ENCODE data around the gene CREBBP. TPM values are rescaled to one million over a fixed set of nuclear protein-coding genes. Genes with fewer than 3 reads are reported as not detected.

CREBBP gene
- total and polyA plus RNA-seq, 2 experiments from 2014 or later = 36.9 to 54.8 TPM

DNA sequence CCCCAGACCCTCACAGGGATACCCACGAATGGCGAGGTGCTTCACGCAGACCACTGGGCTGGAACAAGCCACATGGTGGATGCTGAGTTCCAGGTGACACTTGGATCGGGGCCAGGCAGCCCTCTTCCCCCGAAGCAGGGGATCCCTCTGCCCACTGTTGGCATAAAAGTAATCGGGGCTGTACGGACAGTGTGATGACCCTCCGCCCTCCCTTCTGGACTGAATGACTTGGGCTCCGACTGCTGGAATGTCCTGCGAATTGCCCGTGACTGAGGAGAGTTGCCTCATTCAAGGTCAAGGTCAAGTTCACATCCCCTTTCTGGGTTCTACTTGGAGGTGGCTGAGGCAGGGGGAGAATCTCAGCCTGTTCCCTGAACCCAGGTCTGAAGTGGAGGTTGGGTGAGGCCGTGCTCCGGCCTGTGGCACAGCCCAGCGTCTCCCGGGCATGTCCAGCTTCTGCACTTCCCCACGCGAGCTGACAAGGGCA is 28.5 kb upstream of the CREBBP start:
- Histone ChIP-seq H3K79me2 (replicated peaks; ENCODE audit: insufficient read depth) (no peaks in the 10 kb centered on the region), H3K36me3 (ENCODE audit: insufficient read depth) (no peaks in the 10 kb centered on the region), H2AFZ (no peak overlapping the region), H3F3A (replicated peaks; ENCODE audit: low read depth) (no peaks in the 10 kb centered on the region), H3K27me3 (ENCODE audit: insufficient read depth) (no peaks in the 10 kb centered on the region), H3K4me3 (no peak overlapping the region), H3K4me1 (ENCODE audit: insufficient read depth) (no peaks in the 10 kb centered on the region), H3K27ac (ENCODE audit: low read depth) (no peak overlapping the region), H3K4me2 (no peak overlapping the region), H3K9me2 (ENCODE audit: insufficient read depth) (no peaks in the 10 kb centered on the region), H4K20me1 (replicated peaks; ENCODE audit: insufficient read depth) (no peaks in the 10 kb centered on the region)
- Mint-ChIP-seq H3K4me1 (peaks cover 2% of the 10 kb centered on the region; the same call in 1 of the 3 replicates), H3K4me3 (no peak overlapping the region), H3K27me3 (ENCODE audit: insufficient read depth, low read depth, poor library complexity) (peaks cover 7% of the 10 kb centered on the region), H3K36me3 (ENCODE audit: low read depth) (no peaks in the 10 kb centered on the region), H3K27ac (no peak overlapping the region; the same call in 1 of the 2 replicates), H3K9me3 (no peaks in the 10 kb centered on the region)
- DNase-seq (ENCODE audit: low spot score) (peak; percentile 16), ATAC-seq (no peak)
- TF ChIP-seq, protein P1, sequence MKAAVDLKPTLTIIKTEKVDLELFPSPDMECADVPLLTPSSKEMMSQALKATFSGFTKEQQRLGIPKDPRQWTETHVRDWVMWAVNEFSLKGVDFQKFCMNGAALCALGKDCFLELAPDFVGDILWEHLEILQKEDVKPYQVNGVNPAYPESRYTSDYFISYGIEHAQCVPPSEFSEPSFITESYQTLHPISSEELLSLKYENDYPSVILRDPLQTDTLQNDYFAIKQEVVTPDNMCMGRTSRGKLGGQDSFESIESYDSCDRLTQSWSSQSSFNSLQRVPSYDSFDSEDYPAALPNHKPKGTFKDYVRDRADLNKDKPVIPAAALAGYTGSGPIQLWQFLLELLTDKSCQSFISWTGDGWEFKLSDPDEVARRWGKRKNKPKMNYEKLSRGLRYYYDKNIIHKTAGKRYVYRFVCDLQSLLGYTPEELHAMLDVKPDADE (IDR thresholded peaks at IDR 0.05) = no peak
- TF ChIP-seq, protein P2, sequence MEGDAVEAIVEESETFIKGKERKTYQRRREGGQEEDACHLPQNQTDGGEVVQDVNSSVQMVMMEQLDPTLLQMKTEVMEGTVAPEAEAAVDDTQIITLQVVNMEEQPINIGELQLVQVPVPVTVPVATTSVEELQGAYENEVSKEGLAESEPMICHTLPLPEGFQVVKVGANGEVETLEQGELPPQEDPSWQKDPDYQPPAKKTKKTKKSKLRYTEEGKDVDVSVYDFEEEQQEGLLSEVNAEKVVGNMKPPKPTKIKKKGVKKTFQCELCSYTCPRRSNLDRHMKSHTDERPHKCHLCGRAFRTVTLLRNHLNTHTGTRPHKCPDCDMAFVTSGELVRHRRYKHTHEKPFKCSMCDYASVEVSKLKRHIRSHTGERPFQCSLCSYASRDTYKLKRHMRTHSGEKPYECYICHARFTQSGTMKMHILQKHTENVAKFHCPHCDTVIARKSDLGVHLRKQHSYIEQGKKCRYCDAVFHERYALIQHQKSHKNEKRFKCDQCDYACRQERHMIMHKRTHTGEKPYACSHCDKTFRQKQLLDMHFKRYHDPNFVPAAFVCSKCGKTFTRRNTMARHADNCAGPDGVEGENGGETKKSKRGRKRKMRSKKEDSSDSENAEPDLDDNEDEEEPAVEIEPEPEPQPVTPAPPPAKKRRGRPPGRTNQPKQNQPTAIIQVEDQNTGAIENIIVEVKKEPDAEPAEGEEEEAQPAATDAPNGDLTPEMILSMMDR (conservative IDR thresholded peaks at IDR 0.05; ENCODE audit: low read depth in 2 of 2) = peak in 1 of 2 experiments; percentile 22; a peak in 2 of 4 replicates
- no peak for TF ChIP-seq STAT1 (IDR thresholded peaks at IDR 0.05; ENCODE audit: unreplicated experiment)

DNA sequence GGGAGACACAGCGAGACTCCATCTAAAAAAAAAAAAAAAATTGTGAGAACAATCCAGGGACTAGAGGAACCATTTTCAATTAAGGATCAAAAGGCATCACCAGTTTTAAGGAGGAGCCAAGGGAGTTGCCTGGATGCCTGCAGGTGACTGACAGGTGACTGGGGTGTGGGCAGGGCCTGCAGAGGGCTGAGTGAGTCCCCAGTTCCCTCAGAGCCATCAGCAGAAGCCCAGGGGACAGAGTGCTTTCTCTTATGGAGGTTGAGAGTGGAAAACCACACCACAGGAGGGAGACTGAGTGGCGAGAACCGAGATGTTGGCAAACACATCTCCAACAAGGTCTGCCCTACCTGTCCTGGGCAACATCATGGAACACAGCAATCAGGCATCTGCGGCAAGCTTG is 27.1 kb upstream of the CREBBP start:
- TF ChIP-seq CREB1 (CRISPR knock-in tag; IDR thresholded peaks at IDR 0.05; ENCODE audit: low read depth) = no peak
- no peak for TF ChIP-seq POLR2AphosphoS5 (IDR thresholded peaks at IDR 0.05; ENCODE audit: low read depth)
- TF ChIP-seq, protein P3, sequence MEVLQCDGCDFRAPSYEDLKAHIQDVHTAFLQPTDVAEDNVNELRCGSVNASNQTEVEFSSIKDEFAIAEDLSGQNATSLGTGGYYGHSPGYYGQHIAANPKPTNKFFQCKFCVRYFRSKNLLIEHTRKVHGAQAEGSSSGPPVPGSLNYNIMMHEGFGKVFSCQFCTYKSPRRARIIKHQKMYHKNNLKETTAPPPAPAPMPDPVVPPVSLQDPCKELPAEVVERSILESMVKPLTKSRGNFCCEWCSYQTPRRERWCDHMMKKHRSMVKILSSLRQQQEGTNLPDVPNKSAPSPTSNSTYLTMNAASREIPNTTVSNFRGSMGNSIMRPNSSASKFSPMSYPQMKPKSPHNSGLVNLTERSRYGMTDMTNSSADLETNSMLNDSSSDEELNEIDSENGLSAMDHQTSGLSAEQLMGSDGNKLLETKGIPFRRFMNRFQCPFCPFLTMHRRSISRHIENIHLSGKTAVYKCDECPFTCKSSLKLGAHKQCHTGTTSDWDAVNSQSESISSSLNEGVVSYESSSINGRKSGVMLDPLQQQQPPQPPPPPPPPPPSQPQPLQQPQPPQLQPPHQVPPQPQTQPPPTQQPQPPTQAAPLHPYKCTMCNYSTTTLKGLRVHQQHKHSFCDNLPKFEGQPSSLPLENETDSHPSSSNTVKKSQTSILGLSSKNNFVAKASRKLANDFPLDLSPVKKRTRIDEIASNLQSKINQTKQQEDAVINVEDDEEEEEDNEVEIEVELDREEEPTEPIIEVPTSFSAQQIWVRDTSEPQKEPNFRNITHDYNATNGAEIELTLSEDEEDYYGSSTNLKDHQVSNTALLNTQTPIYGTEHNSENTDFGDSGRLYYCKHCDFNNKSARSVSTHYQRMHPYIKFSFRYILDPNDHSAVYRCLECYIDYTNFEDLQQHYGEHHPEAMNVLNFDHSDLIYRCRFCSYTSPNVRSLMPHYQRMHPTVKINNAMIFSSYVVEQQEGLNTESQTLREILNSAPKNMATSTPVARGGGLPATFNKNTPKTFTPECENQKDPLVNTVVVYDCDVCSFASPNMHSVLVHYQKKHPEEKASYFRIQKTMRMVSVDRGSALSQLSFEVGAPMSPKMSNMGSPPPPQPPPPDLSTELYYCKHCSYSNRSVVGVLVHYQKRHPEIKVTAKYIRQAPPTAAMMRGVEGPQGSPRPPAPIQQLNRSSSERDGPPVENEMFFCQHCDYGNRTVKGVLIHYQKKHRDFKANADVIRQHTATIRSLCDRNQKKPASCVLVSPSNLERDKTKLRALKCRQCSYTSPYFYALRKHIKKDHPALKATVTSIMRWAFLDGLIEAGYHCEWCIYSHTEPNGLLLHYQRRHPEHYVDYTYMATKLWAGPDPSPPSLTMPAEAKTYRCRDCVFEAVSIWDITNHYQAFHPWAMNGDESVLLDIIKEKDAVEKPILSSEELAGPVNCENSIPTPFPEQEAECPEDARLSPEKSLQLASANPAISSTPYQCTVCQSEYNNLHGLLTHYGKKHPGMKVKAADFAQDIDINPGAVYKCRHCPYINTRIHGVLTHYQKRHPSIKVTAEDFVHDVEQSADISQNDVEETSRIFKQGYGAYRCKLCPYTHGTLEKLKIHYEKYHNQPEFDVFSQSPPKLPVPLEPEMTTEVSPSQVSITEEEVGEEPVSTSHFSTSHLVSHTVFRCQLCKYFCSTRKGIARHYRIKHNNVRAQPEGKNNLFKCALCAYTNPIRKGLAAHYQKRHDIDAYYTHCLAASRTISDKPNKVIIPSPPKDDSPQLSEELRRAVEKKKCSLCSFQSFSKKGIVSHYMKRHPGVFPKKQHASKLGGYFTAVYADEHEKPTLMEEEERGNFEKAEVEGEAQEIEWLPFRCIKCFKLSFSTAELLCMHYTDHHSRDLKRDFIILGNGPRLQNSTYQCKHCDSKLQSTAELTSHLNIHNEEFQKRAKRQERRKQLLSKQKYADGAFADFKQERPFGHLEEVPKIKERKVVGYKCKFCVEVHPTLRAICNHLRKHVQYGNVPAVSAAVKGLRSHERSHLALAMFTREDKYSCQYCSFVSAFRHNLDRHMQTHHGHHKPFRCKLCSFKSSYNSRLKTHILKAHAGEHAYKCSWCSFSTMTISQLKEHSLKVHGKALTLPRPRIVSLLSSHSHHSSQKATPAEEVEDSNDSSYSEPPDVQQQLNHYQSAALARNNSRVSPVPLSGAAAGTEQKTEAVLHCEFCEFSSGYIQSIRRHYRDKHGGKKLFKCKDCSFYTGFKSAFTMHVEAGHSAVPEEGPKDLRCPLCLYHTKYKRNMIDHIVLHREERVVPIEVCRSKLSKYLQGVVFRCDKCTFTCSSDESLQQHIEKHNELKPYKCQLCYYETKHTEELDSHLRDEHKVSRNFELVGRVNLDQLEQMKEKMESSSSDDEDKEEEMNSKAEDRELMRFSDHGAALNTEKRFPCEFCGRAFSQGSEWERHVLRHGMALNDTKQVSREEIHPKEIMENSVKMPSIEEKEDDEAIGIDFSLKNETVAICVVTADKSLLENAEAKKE (CRISPR knock-in tag; IDR thresholded peaks at IDR 0.05) = no peak
- TF ChIP-seq ZNF114 (CRISPR knock-in tag; IDR thresholded peaks at IDR 0.05) = no peak
- TF ChIP-seq ZNF331 (CRISPR knock-in tag; IDR thresholded peaks at IDR 0.05; ENCODE audit: low read depth) = no peak
- no peak for TF ChIP-seq JUNB (IDR thresholded peaks at IDR 0.05; ENCODE audit: unreplicated experiment)
- Histone ChIP-seq H3K79me2 (replicated peaks; ENCODE audit: insufficient read depth) (no peaks in the 10 kb centered on the region), H3K27me3 (ENCODE audit: insufficient read depth) (no peaks in the 10 kb centered on the region), H3K4me3 (no peak overlapping the region), H4K20me1 (replicated peaks; ENCODE audit: insufficient read depth) (no peaks in the 10 kb centered on the region), H3K4me2 (no peak overlapping the region), H2AFZ (no peak overlapping the region), H3K9me2 (ENCODE audit: insufficient read depth) (no peaks in the 10 kb centered on the region), H3K36me3 (ENCODE audit: insufficient read depth) (no peaks in the 10 kb centered on the region), H3K27ac (ENCODE audit: low read depth) (no peak overlapping the region), H3F3A (replicated peaks; ENCODE audit: low read depth) (no peaks in the 10 kb centered on the region), H3K4me1 (ENCODE audit: insufficient read depth) (no peaks in the 10 kb centered on the region)
- peaks cover 10% of the 10 kb centered on the region for H3K27me3 Mint-ChIP-seq (ENCODE audit: insufficient read depth, low read depth, poor library complexity)
- no peaks in the 10 kb centered on the region for H3K36me3 Mint-ChIP-seq (ENCODE audit: low read depth)
- peak; percentile 78 for ATAC-seq
- no peak overlapping the region for H3K27ac Mint-ChIP-seq
- no peaks in the 10 kb centered on the region for H3K9me3 Mint-ChIP-seq
- H3K4me3 Mint-ChIP-seq = no peak overlapping the region
- peak; percentile 42 for DNase-seq (ENCODE audit: low spot score)
- peaks cover 2% of the 10 kb centered on the region; the same call in 1 of the 3 replicates for H3K4me1 Mint-ChIP-seq
